Measurements from ENCODE around the gene ATP11A.

Gene ATP11A

DNA sequence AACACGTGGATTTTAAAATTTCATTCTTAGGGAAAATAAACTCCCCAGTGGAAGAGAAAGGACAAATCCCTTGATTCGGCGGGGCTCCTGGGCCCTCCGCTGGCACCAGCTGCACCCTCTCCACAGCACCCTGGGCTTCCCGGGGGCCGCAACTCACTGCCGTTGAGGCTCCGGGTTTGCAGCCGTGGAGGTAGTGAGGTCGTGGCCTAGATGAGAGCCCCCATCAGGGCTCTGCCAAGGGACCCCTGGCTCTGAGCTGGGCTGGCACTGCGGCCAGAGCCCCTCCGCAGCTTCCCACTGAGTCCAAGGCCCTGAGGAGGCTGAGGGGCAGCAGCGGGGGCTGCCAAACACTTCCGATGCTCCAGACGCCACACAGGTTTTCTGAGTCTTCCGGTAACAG, 145.5 kb downstream of the ATP11A start (continued):
- TF ChIP-seq, protein P1, sequence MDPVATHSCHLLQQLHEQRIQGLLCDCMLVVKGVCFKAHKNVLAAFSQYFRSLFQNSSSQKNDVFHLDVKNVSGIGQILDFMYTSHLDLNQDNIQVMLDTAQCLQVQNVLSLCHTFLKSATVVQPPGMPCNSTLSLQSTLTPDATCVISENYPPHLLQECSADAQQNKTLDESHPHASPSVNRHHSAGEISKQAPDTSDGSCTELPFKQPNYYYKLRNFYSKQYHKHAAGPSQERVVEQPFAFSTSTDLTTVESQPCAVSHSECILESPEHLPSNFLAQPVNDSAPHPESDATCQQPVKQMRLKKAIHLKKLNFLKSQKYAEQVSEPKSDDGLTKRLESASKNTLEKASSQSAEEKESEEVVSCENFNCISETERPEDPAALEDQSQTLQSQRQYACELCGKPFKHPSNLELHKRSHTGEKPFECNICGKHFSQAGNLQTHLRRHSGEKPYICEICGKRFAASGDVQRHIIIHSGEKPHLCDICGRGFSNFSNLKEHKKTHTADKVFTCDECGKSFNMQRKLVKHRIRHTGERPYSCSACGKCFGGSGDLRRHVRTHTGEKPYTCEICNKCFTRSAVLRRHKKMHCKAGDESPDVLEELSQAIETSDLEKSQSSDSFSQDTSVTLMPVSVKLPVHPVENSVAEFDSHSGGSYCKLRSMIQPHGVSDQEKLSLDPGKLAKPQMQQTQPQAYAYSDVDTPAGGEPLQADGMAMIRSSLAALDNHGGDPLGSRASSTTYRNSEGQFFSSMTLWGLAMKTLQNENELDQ (tag by site-specific recombination; IDR thresholded peaks at IDR 0.05; ENCODE audit: low read depth) = no peak
- TF ChIP-seq GLI2 (tag by site-specific recombination; IDR thresholded peaks at IDR 0.05; ENCODE audit: borderline replicate concordance, low read depth) = no peak
- TF ChIP-seq, protein P2, sequence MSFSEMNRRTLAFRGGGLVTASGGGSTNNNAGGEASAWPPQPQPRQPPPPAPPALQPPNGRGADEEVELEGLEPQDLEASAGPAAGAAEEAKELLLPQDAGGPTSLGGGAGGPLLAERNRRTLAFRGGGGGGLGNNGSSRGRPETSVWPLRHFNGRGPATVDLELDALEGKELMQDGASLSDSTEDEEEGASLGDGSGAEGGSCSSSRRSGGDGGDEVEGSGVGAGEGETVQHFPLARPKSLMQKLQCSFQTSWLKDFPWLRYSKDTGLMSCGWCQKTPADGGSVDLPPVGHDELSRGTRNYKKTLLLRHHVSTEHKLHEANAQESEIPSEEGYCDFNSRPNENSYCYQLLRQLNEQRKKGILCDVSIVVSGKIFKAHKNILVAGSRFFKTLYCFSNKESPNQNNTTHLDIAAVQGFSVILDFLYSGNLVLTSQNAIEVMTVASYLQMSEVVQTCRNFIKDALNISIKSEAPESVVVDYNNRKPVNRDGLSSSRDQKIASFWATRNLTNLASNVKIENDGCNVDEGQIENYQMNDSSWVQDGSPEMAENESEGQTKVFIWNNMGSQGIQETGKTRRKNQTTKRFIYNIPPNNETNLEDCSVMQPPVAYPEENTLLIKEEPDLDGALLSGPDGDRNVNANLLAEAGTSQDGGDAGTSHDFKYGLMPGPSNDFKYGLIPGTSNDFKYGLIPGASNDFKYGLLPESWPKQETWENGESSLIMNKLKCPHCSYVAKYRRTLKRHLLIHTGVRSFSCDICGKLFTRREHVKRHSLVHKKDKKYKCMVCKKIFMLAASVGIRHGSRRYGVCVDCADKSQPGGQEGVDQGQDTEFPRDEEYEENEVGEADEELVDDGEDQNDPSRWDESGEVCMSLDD (tag by site-specific recombination; IDR thresholded peaks at IDR 0.05) = no peak
- TF ChIP-seq, protein P3, sequence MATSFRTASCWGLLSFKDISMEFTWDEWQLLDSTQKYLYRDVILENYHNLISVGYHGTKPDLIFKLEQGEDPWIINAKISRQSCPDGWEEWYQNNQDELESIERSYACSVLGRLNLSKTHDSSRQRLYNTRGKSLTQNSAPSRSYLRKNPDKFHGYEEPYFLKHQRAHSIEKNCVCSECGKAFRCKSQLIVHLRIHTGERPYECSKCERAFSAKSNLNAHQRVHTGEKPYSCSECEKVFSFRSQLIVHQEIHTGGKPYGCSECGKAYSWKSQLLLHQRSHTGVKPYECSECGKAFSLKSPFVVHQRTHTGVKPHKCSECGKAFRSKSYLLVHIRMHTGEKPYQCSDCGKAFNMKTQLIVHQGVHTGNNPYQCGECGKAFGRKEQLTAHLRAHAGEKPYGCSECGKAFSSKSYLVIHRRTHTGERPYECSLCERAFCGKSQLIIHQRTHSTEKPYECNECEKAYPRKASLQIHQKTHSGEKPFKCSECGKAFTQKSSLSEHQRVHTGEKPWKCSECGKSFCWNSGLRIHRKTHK (tag by site-specific recombination; IDR thresholded peaks at IDR 0.05) = no peak
- no peak for TF ChIP-seq ZNF785 (tag by site-specific recombination; IDR thresholded peaks at IDR 0.05)
- TF ChIP-seq ZNF266 (tag by site-specific recombination; IDR thresholded peaks at IDR 0.05; ENCODE audit: low read depth) = no peak
- TF ChIP-seq ZNF146 (tag by site-specific recombination; IDR thresholded peaks at IDR 0.05) = no peak
- no peak for TF ChIP-seq ZNF610 (tag by site-specific recombination; IDR thresholded peaks at IDR 0.05; ENCODE audit: borderline replicate concordance)
- TF ChIP-seq, protein P4, sequence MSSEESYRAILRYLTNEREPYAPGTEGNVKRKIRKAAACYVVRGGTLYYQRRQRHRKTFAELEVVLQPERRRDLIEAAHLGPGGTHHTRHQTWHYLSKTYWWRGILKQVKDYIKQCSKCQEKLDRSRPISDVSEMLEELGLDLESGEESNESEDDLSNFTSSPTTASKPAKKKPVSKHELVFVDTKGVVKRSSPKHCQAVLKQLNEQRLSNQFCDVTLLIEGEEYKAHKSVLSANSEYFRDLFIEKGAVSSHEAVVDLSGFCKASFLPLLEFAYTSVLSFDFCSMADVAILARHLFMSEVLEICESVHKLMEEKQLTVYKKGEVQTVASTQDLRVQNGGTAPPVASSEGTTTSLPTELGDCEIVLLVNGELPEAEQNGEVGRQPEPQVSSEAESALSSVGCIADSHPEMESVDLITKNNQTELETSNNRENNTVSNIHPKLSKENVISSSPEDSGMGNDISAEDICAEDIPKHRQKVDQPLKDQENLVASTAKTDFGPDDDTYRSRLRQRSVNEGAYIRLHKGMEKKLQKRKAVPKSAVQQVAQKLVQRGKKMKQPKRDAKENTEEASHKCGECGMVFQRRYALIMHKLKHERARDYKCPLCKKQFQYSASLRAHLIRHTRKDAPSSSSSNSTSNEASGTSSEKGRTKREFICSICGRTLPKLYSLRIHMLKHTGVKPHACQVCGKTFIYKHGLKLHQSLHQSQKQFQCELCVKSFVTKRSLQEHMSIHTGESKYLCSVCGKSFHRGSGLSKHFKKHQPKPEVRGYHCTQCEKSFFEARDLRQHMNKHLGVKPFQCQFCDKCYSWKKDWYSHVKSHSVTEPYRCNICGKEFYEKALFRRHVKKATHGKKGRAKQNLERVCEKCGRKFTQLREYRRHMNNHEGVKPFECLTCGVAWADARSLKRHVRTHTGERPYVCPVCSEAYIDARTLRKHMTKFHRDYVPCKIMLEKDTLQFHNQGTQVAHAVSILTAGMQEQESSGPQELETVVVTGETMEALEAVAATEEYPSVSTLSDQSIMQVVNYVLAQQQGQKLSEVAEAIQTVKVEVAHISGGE (tag by site-specific recombination; conservative IDR thresholded peaks at IDR 0.05; ENCODE audit: low read depth) = no peak
- no peak for TF ChIP-seq ZNF624 (tag by site-specific recombination; IDR thresholded peaks at IDR 0.05)
- no peak for TF ChIP-seq ZFP41 (tag by site-specific recombination; IDR thresholded peaks at IDR 0.05; ENCODE audit: borderline replicate concordance)

DNA sequence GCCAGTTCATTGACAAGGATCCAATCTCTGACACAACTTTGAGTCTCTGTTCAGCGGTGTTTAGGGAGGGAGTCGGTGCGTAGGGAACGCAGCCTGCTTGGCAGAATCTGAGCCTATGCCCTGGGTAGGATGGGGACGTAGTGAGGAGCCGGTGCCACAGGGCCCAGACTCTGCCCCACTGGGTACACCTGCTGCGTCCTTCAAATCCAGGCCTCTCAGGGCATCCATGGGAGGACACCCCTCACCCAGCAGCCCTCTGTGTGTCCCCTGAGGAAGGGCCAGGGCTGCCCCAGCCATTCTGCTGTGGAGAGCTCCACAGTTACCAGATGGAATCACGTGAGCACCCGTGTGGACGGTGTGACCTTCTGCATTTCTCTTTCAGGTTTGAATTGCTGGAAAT, 146.0 kb downstream of the ATP11A start:
- Histone ChIP-seq H3K27ac (ENCODE audit: extremely low read depth, low read depth, low read length) (no peak overlapping the region), H3K9me3 (ENCODE audit: control insufficient read depth, insufficient read depth, low read depth, low read length) (no peaks in the 10 kb centered on the region), H3K4me1 (ENCODE audit: control insufficient read depth, insufficient read depth, low read length) (no peaks in the 10 kb centered on the region), H3K4me3 (ENCODE audit: low read depth, low read length) (no peak overlapping the region), H3K36me3 (ENCODE audit: control insufficient read depth in 2 of 2, insufficient read depth in 1 of 2, low read length in 2 of 2) (peaks cover 4 to 72% of the 10 kb centered on the region in 2 experiments; a peak in 2 of 3 replicates)
- CTCF ChIA-PET = no interaction called here
- POLR2A ChIA-PET = no interaction called here
- no peak for TF ChIP-seq SETDB1 (IDR thresholded peaks at IDR 0.05; ENCODE audit: insufficient read length, low read length)
- TF ChIP-seq, protein P5, sequence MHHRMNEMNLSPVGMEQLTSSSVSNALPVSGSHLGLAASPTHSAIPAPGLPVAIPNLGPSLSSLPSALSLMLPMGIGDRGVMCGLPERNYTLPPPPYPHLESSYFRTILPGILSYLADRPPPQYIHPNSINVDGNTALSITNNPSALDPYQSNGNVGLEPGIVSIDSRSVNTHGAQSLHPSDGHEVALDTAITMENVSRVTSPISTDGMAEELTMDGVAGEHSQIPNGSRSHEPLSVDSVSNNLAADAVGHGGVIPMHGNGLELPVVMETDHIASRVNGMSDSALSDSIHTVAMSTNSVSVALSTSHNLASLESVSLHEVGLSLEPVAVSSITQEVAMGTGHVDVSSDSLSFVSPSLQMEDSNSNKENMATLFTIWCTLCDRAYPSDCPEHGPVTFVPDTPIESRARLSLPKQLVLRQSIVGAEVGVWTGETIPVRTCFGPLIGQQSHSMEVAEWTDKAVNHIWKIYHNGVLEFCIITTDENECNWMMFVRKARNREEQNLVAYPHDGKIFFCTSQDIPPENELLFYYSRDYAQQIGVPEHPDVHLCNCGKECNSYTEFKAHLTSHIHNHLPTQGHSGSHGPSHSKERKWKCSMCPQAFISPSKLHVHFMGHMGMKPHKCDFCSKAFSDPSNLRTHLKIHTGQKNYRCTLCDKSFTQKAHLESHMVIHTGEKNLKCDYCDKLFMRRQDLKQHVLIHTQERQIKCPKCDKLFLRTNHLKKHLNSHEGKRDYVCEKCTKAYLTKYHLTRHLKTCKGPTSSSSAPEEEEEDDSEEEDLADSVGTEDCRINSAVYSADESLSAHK (tag by site-specific recombination; IDR thresholded peaks at IDR 0.05) = no peak
- no peak for TF ChIP-seq ZBTB21 (tag by site-specific recombination; IDR thresholded peaks at IDR 0.05)
- TF ChIP-seq, protein P6, sequence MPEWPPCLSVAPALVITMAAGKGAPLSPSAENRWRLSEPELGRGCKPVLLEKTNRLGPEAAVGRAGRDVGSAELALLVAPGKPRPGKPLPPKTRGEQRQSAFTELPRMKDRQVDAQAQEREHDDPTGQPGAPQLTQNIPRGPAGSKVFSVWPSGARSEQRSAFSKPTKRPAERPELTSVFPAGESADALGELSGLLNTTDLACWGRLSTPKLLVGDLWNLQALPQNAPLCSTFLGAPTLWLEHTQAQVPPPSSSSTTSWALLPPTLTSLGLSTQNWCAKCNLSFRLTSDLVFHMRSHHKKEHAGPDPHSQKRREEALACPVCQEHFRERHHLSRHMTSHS (tag by site-specific recombination; IDR thresholded peaks at IDR 0.05) = no peak
- TF ChIP-seq, protein P7, sequence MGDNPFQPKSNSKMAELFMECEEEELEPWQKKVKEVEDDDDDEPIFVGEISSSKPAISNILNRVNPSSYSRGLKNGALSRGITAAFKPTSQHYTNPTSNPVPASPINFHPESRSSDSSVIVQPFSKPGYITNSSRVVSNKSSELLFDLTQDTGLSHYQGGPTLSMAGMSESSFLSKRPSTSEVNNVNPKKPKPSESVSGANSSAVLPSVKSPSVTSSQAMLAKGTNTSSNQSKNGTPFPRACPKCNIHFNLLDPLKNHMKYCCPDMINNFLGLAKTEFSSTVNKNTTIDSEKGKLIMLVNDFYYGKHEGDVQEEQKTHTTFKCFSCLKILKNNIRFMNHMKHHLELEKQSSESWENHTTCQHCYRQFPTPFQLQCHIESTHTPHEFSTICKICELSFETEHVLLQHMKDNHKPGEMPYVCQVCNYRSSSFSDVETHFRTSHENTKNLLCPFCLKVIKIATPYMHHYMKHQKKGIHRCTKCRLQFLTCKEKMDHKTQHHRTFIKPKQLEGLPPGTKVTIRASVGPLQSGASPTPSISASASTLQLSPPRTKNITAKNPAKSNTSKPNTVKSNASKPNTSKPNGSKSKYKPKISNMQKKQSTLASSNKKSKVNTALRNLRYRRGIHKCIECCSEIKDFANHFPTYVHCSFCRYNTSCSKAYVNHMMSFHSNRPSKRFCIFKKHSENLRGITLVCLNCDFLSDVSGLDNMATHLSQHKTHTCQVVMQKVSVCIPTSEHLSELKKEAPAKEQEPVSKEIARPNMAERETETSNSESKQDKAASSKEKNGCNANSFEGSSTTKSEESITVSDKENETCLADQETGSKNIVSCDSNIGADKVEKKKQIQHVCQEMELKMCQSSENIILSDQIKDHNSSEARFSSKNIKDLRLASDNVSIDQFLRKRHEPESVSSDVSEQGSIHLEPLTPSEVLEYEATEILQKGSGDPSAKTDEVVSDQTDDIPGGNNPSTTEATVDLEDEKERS (tag by site-specific recombination; IDR thresholded peaks at IDR 0.05) = no peak
- TF ChIP-seq, protein P8, sequence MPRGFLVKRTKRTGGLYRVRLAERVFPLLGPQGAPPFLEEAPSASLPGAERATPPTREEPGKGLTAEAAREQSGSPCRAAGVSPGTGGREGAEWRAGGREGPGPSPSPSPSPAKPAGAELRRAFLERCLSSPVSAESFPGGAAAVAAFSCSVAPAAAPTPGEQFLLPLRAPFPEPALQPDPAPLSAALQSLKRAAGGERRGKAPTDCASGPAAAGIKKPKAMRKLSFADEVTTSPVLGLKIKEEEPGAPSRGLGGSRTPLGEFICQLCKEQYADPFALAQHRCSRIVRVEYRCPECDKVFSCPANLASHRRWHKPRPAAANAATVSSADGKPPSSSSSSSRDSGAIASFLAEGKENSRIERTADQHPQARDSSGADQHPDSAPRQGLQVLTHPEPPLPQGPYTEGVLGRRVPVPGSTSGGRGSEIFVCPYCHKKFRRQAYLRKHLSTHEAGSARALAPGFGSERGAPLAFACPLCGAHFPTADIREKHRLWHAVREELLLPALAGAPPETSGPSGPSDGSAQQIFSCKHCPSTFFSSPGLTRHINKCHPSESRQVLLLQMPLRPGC (tag by site-specific recombination; IDR thresholded peaks at IDR 0.05) = no peak

Measured in HEK293 (cell line).